A549 (cell line): ENCODE measurements around the gene ROBO1. TPM values are rescaled to one million over a fixed set of nuclear protein-coding genes. Genes with fewer than 3 reads are reported as not detected.

Experiments
- ATAC-seq, 2 experiments: fragments of 200-7000 bp in 1 of 2; fragments of >200 bp in 1 of 2; cut with Nextera tagmentation in 1 of 2; cut with Tn5 transposase in 1 of 2; 3 replicates each; pipeline versions ENCODE4 v1.8.0 to v1.9.1; 2018 to 2020; ENCODE audit warnings: mild to moderate bottlenecking in 1 of 2, moderate library complexity in 1 of 2
- CTCF ChIA-PET: fragments of 300-600 bp; sonication (Branson Sonifier 250); formaldehyde crosslinking; extraction: SDS; loops from one replicate; lab custom pipeline; 2021; ENCODE audit warnings: antibody characterized with exemption, inconsistent platforms; lab: Yijun Ruan, JAX
- POLR2A ChIA-PET: fragments of 350-600 bp; formaldehyde crosslinking; extraction: SDS; loops from one replicate; lab custom pipeline; 2021; ENCODE audit warnings: antibody characterized with exemption, inconsistent platforms; lab: Yijun Ruan, JAX
- DNase-seq, 2 experiments: peaks; one replicate each; pipeline versions ENCODE4 v3.0.0 to v3.0.0-alpha.2; 2011 to 2016; ENCODE audit warnings: low read depth in 1 of 2, low spot score in 1 of 2
- FAIRE-seq: peaks from 2 replicates; lab custom pipeline; 2011; peaks lifted over from hg19 to GRCh38; lab: Jason Lieb, UNC
- H3K27ac ChIP-seq, 2 experiments: fragments of >200 bp; sonication (Bioruptor Twin); formaldehyde crosslinking; 3 replicates each; pipeline ENCODE4 v1.5.1; 2016 to 2017
- H3K4me1 ChIP-seq: fragments of >200 bp; sonication (Bioruptor Twin); formaldehyde crosslinking; 3 replicates; pipeline ENCODE4 v1.6.1; 2016
- H3K4me2 ChIP-seq: fragments of >200 bp; sonication (Bioruptor Twin); formaldehyde crosslinking; 3 replicates; pipeline ENCODE4 v1.6.1; 2016
- H3K4me3 ChIP-seq: fragments of >200 bp; sonication (Bioruptor Twin); formaldehyde crosslinking; 3 replicates; pipeline ENCODE4 v1.5.1; 2016
- H3K9me3 ChIP-seq: fragments of >200 bp; sonication (Bioruptor Twin); formaldehyde crosslinking; 3 replicates; pipeline ENCODE4 v1.6.1; 2016
- CBX2 ChIP-seq: fragments of 200-600 bp; sonication (generic); IDR thresholded peaks from 2 replicates; pipeline ENCODE4 v1.6.1; 2016; ENCODE audit warnings: low read depth, mild to moderate bottlenecking, borderline replicate concordance
- CEBPB ChIP-seq, 2 experiments: fragments of >200 bp in 1 of 2; sonication (Bioruptor Twin) in 1 of 2; formaldehyde crosslinking in 1 of 2; IDR thresholded peaks; 2 replicates each; pipeline ENCODE4 v1.6.1; 2012 to 2016
- EHF ChIP-seq: fragments of 250-450 bp; sonication (Bioruptor Pico); IDR thresholded peaks from 2 replicates; pipeline ENCODE4 v1.5.0; 2020; ENCODE audit warnings: mild to moderate bottlenecking
- EHMT2 ChIP-seq: fragments of 200-600 bp; sonication (generic); IDR thresholded peaks from 2 replicates; pipeline ENCODE4 v1.6.1; 2016; ENCODE audit warnings: antibody characterized with exemption, low read depth, mild to moderate bottlenecking, moderate library complexity
- ESRRA ChIP-seq: fragments of 150-350 bp; IDR thresholded peaks from 2 replicates; pipeline ENCODE4 v1.6.1; 2014; ENCODE audit warnings: mild to moderate bottlenecking, low read length, borderline replicate concordance
- HEYL ChIP-seq: fragments of 250-450 bp; sonication (Bioruptor Pico); IDR thresholded peaks from 2 replicates; pipeline ENCODE4 v1.8.0; 2021; ENCODE audit warnings: mild to moderate bottlenecking, moderate library complexity
- HOXA7 ChIP-seq: fragments of 250-450 bp; sonication (Bioruptor Pico); IDR thresholded peaks from 2 replicates; pipeline ENCODE4 v1.5.0; 2020; ENCODE audit warnings: mild to moderate bottlenecking, moderate library complexity
- MAZ ChIP-seq: fragments of 150-350 bp; IDR thresholded peaks from 2 replicates; pipeline ENCODE4 v1.6.1; 2014; ENCODE audit warnings: antibody characterized with exemption, low read depth, low read length, borderline replicate concordance
- NFE2L2 ChIP-seq: fragments of 150-350 bp; conservative IDR thresholded peaks from 2 replicates; pipeline ENCODE4 v1.6.1; 2014; ENCODE audit warnings: low read length
- PHF8 ChIP-seq: fragments of 200-600 bp; sonication (generic); IDR thresholded peaks from 2 replicates; pipeline ENCODE4 v1.6.1; 2016; ENCODE audit warnings: low read depth, mild to moderate bottlenecking, antibody characterized with exemption, moderate library complexity, borderline replicate concordance
- POLR2AphosphoS2 ChIP-seq: conservative IDR thresholded peaks from 2 replicates; pipeline ENCODE4 v1.6.1; 2012; ENCODE audit warnings: low read length, improper control_type of control experiment, inconsistent platforms
- RAD21 ChIP-seq, 2 experiments: fragments of >200 bp in 1 of 2; sonication (Bioruptor Twin) in 1 of 2; formaldehyde crosslinking in 1 of 2; IDR thresholded peaks in 1 of 2; conservative IDR thresholded peaks in 1 of 2; 2 replicates in 1 of 2; 3 replicates in 1 of 2; pipeline ENCODE4 v1.6.1; 2012 to 2018; ENCODE audit warnings: inconsistent platforms in 1 of 2
- RARB ChIP-seq: fragments of 250-450 bp; sonication (Bioruptor Pico); IDR thresholded peaks from 2 replicates; pipeline ENCODE4 v1.8.0; 2021; ENCODE audit warnings: mild to moderate bottlenecking, moderate library complexity
- RFX5 ChIP-seq: fragments of 450-650 bp; IDR thresholded peaks from 2 replicates; pipeline ENCODE4 v1.7.1; 2014; ENCODE audit warnings: antibody characterized with exemption, mild to moderate bottlenecking, moderate library complexity
- RNF2 ChIP-seq: fragments of 200-600 bp; sonication (generic); IDR thresholded peaks from 2 replicates; pipeline ENCODE4 v1.6.1; 2016; ENCODE audit warnings: low read depth, mild to moderate bottlenecking, antibody characterized with exemption, moderate library complexity, borderline replicate concordance
- SMC3 ChIP-seq: fragments of >200 bp; sonication (Bioruptor Twin); formaldehyde crosslinking; IDR thresholded peaks from 3 replicates; pipeline ENCODE4 v1.6.1; 2018; ENCODE audit warnings: inconsistent platforms
- WGBS: methylation state at CpG from one replicate; pipeline ENCODE4 v1.1.6; 2017; ENCODE audit errors: missing lambda C conversion rate; 5-methylcytosine and 5-hydroxymethylcytosine counted together
- polyA plus RNA-seq, 4 experiments: library from polyadenylated mRNA; depleted of rRNA in 3 of 4; stranded (reverse); fragments of >200 nt; fragmentation: RNase III in 1 of 4; extraction: RNeasy Plus Mini Kit Qiagen cat#74134 plus additional on column Dnase treatment in 1 of 4; gene quantifications; 2 replicates in 3 of 4; 3 replicates in 1 of 4; pipeline ENCODE4 v1.2.3, GENCODE V29; 2011 to 2017
- TF ChIP-seq, protein P1 (sequence below): fragments of >200 bp; sonication (Bioruptor Twin); formaldehyde crosslinking; IDR thresholded peaks from 3 replicates; pipeline ENCODE4 v1.5.1; 2016
- TF ChIP-seq, protein P2 (sequence below): IDR thresholded peaks from 2 replicates; pipeline ENCODE4 v1.6.1; 2012

Gene ROBO1
- polyA plus RNA-seq, 2 of the 4 experiments (the other 2 are of a cell fraction), result 25.3 to 35.6 TPM

DNA sequence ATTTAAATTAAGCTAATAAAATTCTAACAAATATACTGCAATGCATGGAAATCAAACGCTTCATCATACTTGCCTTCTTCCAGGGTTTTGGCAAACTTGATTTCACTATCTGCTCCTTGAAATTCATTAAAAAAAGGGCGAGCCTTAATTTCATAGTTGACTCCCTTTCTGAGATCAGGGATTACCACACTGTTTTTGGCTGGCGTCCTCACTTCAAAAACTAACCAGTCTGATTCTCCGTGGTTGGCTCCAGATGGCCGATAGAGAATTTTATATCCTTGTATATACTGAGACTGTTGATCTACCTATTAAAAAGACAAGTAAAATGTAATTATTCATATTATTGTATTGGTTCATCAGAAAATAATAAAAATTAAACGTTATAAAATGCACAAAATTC, 1106.8 kb downstream of the ROBO1 start:
- Histone ChIP-seq H3K27ac (no peak overlapping the region), H3K9me3 (no peaks in the 10 kb centered on the region), H3K4me2 (no peak overlapping the region), H3K4me1 (peaks cover 4% of the 10 kb centered on the region; the same call in 1 of the 3 replicates), H3K4me3 (no peak overlapping the region)
- TF ChIP-seq MAZ (no peak), SMC3 (no peak), POLR2AphosphoS2 (no peak), PHF8 (no peak), RNF2 (no peak), CEBPB (IDR thresholded peaks at IDR 0.05) (no peak), RFX5 (no peak), RARB (CRISPR knock-in tag) (no peak), EHF (CRISPR knock-in tag) (no peak), EHMT2 (no peak), CBX2 (no peak), ESRRA (no peak)
- TF ChIP-seq, protein P1, sequence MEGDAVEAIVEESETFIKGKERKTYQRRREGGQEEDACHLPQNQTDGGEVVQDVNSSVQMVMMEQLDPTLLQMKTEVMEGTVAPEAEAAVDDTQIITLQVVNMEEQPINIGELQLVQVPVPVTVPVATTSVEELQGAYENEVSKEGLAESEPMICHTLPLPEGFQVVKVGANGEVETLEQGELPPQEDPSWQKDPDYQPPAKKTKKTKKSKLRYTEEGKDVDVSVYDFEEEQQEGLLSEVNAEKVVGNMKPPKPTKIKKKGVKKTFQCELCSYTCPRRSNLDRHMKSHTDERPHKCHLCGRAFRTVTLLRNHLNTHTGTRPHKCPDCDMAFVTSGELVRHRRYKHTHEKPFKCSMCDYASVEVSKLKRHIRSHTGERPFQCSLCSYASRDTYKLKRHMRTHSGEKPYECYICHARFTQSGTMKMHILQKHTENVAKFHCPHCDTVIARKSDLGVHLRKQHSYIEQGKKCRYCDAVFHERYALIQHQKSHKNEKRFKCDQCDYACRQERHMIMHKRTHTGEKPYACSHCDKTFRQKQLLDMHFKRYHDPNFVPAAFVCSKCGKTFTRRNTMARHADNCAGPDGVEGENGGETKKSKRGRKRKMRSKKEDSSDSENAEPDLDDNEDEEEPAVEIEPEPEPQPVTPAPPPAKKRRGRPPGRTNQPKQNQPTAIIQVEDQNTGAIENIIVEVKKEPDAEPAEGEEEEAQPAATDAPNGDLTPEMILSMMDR, result no peak
- ChIA-PET POLR2A (no interaction called here), CTCF (interaction anchor here (0.6 to 4.1 kb wide), 11 partner anchors 69 to 1184 kb away, joined by 3 to 20 read pairs (median 4); no protein-coding TSS in a partner anchor)
- ATAC-seq, result no peak
- 57% methylated on average over 6 of the region's 6 CpGs for WGBS
- no peak for FAIRE-seq
- no peak for DNase-seq

DNA sequence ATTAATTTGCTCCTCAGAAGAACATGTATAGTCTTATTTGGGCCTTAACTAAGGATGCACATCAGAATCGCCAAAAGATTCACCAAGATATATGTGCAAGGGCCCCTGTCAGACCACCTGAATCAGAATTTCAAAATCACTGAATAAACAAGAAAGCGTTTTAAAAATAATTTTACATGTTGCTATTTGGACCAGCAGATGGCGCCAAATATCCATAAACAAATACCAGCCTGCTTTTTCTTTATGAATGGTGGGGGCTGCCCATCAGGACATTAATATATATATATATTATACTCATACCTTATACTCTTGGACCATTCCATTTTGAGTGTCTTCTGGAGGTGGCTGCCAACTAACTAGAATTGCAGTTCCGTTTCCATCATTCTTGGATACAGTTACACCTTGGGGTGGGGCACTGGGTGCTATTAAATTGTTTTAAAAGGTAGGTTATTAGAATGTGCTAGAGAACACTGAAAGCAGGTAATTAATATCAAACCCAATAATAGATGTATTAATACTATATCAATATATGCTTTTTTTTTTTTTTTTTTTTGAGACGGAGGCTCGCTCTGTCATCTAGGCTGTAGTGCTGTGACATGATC, 1108.3 kb downstream of the ROBO1 start:
- Histone ChIP-seq H3K27ac (no peak overlapping the region), H3K4me3 (no peak overlapping the region), H3K4me2 (no peak overlapping the region), H3K9me3 (no peaks in the 10 kb centered on the region), H3K4me1 (no peaks in the 10 kb centered on the region)
- DNase-seq (peak in 1 of 2 experiments; percentile 54), ATAC-seq (no peak), FAIRE-seq (no peak)
- 44% methylated on average over 6 of the region's 6 CpGs for WGBS
- ChIA-PET POLR2A (no interaction called here), CTCF (interaction anchor here (0.7 to 4.1 kb wide), 13 partner anchors 71 to 719 kb away, joined by 3 to 20 read pairs (median 4); no protein-coding TSS in a partner anchor)
- TF ChIP-seq SMC3 (peak; percentile 95), HEYL (CRISPR knock-in tag) (no peak), HOXA7 (no peak), RAD21 (conservative IDR thresholded peaks at IDR 0.05 in 1 of 2, IDR thresholded peaks at IDR 0.05 in 1 of 2) (peak; percentile 76 to 94)
- TF ChIP-seq, protein P2, sequence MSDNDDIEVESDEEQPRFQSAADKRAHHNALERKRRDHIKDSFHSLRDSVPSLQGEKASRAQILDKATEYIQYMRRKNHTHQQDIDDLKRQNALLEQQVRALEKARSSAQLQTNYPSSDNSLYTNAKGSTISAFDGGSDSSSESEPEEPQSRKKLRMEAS, result no peak
- TF ChIP-seq, protein P1, result peak; percentile 81
- TF ChIP-seq, all 56 proteins: peak for 3

DNA sequence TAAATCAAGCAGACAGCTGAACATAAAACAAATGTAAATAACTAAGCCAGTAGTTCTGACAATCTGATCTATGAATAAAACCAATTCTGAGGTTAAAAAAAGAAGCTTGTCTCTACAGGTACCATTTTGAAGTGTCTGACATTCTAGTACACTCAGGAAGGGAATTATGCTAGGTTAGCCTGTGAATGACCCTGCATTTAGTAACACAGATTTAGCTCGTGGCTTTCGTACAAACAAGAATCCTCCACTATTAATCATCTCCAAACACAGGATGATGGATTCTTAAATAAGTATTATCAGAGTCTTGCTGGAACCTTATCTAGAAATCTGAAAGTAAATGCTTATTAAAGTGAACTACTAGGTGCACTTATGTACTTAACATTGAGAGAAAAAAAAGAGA, 1120.1 kb downstream of the ROBO1 start:
- H3K27ac ChIP-seq, result no peak overlapping the region
- WGBS, result 17% methylated on average over 2 of the region's 2 CpGs
- CTCF ChIA-PET, result interaction anchor here (0.6 to 4.9 kb wide), 3 partner anchors 11 to 1610 kb away, joined by 3 to 23 read pairs (median 3); no protein-coding TSS in a partner anchor
- no peaks in the 10 kb centered on the region for H3K4me1 ChIP-seq
- FAIRE-seq, result no peak
- POLR2A ChIA-PET, result no interaction called here
- H3K4me2 ChIP-seq, result no peak overlapping the region
- no peak for ATAC-seq
- H3K4me3 ChIP-seq, result no peak overlapping the region
- no peaks in the 10 kb centered on the region for H3K9me3 ChIP-seq
- no peak for DNase-seq
- no peak for TF ChIP-seq NFE2L2
